Kidney (tissue), 14 donors: ENCODE data around the gene F10. TPM values are rescaled to one million over a fixed set of nuclear protein-coding genes. Genes with fewer than 3 reads are reported as not detected.

ENCODE experiments used
- DNase-seq, 5 donors: peaks; one replicate each; pipeline ENCODE4 v3.0.0-alpha.2; 2013 to 2020
- FAIRE-seq: peaks from 2 replicates; lab custom pipeline; 2012; peaks lifted over from hg19 to GRCh38; lab: Jason Lieb, UNC
- H3K27ac ChIP-seq, 2 donors: one replicate each; pipeline ENCODE4 v1.7.0; 2013; ENCODE audit warnings: low read depth in 2 of 2, low read length in 2 of 2, inconsistent platforms in 1 of 2
- H3K27me3 ChIP-seq: one replicate; pipeline ENCODE4 v1.7.1; 2013; ENCODE audit warnings: low read length, inconsistent platforms; ENCODE audit not compliant: control insufficient read depth, insufficient read depth
- H3K36me3 ChIP-seq, 3 donors: one replicate each; pipeline versions ENCODE4 v1.7.0 to v1.7.1; 2013; ENCODE audit warnings: low read length in 3 of 3, control low read depth in 1 of 3, inconsistent platforms in 1 of 3; ENCODE audit not compliant: insufficient read depth in 3 of 3, control insufficient read depth in 2 of 3
- H3K4me1 ChIP-seq, 3 donors: one replicate each; pipeline versions ENCODE4 v1.7.0 to v1.7.1; 2013; ENCODE audit warnings: low read length in 3 of 3, inconsistent platforms in 1 of 3, low read depth in 1 of 3; ENCODE audit not compliant: control insufficient read depth in 2 of 3, insufficient read depth in 2 of 3
- H3K4me3 ChIP-seq, 3 donors: one replicate each; pipeline versions ENCODE4 v1.7.0 to v1.8.1; 2013; ENCODE audit warnings: low read length in 3 of 3, control low read depth in 1 of 3, inconsistent platforms in 1 of 3
- H3K9ac ChIP-seq, 3 donors: one replicate each; pipeline versions ENCODE4 v1.7.0 to v1.7.1; 2013; ENCODE audit warnings: low read length in 3 of 3, control low read depth in 1 of 3, inconsistent platforms in 1 of 3
- H3K9me3 ChIP-seq, 3 donors: one replicate each; pipeline versions ENCODE4 v1.7.0 to v1.7.1; 2013; ENCODE audit warnings: low read length in 3 of 3, control low read depth in 1 of 3, inconsistent platforms in 1 of 3; ENCODE audit not compliant: control insufficient read depth in 2 of 3, insufficient read depth in 1 of 3
- intact Hi-C: fragments of 100-400 bp; cut with DNase I; formaldehyde crosslinking; loops from one replicate; pipeline ENCODE4 v1.11.1; 2022
- polyA plus RNA-seq: library from polyadenylated mRNA; stranded (reverse); fragments of 350-450 nt; fragmentation: Illumina TruSeq; extraction: RNeasy Lipid Tissue Mini Kit (QIAGEN cat#74804); gene quantifications from one replicate; pipeline ENCODE4 v1.2.3, GENCODE V29; 2014; ENCODE audit warnings: low read depth, low replicate concordance; ENCODE audit not compliant: insufficient read depth
- total RNA-seq: library from RNA; stranded (reverse); fragmentation: NEBNext Ultra II Directional; extraction: Animal tissue kit (Norgen Biotek cat#: 25700); gene quantifications from one replicate; pipeline ENCODE4 v1.2.1, GENCODE V29; 2021
- TF ChIP-seq, protein P1 (sequence below): IDR thresholded peaks from 3 replicates; pipeline ENCODE4 v1.5.1; 2012; ENCODE audit warnings: mild to moderate bottlenecking, moderate library complexity, borderline replicate concordance; ENCODE audit not compliant: insufficient read depth; ENCODE audit errors: extremely low read depth
- donor health status: control.
- donor health status: control.
- donor health status: control.
- donor health status: control.
- donor health status: control.
- donor health status: DM: yes; HTN: yes; CAD: no.
- donor health status: Normal renal cell carcinoma (clear cell type).

F10 gene
- total and polyA plus RNA-seq, 2 donors from 2014 or later: 5.1 to 6.8 TPM

DNA sequence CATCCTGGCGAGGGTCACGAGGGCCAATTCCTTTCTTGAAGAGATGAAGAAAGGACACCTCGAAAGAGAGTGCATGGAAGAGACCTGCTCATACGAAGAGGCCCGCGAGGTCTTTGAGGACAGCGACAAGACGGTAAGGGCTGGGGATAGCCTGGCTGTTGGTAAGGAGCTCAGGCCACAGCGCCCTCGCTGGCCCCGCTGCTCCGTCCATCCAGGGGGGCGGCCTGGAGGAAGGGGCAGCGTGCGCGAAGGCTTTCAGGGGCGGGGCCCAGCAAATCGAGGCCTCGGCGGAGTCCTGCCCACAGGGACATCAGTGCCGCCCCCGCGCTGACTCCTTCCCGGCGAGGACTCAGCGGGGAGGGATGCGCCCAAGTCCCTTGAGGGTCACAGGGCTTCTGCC is 6.9 kb downstream of the F10 start:
- Histone ChIP-seq H3K4me3 (peak overlapping the region in 1 of 3 donors; percentile 55), H3K36me3 (no peaks in the 10 kb centered on the region), H3K27me3 (no peaks in the 10 kb centered on the region), H3K9ac (no peak overlapping the region), H3K27ac (no peak overlapping the region), H3K4me1 (peaks cover 0 to 4% (median 0%) of the 10 kb centered on the region in 3 donors), H3K9me3 (no peaks in the 10 kb centered on the region)
- no peak for FAIRE-seq
- DNase-seq: peak in 1 of 5 donors; percentile 65
- intact Hi-C loops: no loop called here
- TF ChIP-seq, protein P1, sequence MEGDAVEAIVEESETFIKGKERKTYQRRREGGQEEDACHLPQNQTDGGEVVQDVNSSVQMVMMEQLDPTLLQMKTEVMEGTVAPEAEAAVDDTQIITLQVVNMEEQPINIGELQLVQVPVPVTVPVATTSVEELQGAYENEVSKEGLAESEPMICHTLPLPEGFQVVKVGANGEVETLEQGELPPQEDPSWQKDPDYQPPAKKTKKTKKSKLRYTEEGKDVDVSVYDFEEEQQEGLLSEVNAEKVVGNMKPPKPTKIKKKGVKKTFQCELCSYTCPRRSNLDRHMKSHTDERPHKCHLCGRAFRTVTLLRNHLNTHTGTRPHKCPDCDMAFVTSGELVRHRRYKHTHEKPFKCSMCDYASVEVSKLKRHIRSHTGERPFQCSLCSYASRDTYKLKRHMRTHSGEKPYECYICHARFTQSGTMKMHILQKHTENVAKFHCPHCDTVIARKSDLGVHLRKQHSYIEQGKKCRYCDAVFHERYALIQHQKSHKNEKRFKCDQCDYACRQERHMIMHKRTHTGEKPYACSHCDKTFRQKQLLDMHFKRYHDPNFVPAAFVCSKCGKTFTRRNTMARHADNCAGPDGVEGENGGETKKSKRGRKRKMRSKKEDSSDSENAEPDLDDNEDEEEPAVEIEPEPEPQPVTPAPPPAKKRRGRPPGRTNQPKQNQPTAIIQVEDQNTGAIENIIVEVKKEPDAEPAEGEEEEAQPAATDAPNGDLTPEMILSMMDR: no peak

DNA sequence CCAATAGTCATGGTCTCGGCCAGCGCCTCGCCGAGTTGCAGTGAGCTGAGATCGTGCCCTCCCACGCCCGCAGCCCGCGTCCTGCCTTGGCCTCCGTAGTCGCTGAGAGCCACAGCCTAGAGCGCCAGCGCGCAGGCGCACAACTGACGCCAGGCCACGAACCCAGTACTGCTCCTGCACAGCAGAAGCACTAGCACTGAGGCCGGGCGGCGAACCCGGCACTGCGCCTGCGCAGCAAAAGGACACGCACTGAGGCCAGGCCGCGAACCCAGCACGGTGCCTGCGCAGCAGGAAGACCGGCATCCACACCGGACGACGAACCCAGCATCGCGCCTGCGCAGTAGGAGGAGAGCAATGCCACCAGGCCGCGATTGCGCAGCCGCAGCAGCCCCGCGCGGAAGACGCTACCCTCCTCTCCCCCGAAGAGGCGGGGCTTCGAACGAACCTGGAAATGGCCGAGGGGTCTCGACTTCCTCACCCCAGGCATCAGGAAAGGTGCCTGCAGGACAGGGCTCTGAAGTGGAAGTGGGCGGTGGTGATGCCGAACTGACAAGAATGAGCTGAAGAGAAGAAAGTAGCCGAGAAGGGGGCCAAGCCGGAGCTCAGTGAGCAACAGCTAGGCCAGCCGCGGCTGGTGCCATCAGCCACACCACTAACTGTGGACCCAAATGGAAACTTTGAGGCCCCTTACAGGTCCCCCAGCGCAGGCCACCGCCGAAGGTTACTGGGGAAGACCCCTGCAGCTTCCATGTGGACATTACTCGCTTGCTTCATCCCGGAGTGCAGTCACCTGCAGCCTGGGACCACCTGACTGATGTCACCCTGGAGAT is 7.5 kb downstream of the F10 start:
- FAIRE-seq (no peak), DNase-seq (peak; percentile 59 to 81 (median 65))
- no peaks in the 10 kb centered on the region for H3K27me3 ChIP-seq
- intact Hi-C loops: no loop called here
- peak overlapping the region in 2 of 3 donors; percentile 7 to 55 for H3K4me3 ChIP-seq
- H3K9me3 ChIP-seq: no peaks in the 10 kb centered on the region
- H3K9ac ChIP-seq: no peak overlapping the region
- no peaks in the 10 kb centered on the region for H3K36me3 ChIP-seq
- H3K27ac ChIP-seq: no peak overlapping the region
- TF ChIP-seq, protein P1: no peak
- H3K4me1 ChIP-seq: peaks cover 0 to 4% (median 0%) of the 10 kb centered on the region in 3 donors

DNA sequence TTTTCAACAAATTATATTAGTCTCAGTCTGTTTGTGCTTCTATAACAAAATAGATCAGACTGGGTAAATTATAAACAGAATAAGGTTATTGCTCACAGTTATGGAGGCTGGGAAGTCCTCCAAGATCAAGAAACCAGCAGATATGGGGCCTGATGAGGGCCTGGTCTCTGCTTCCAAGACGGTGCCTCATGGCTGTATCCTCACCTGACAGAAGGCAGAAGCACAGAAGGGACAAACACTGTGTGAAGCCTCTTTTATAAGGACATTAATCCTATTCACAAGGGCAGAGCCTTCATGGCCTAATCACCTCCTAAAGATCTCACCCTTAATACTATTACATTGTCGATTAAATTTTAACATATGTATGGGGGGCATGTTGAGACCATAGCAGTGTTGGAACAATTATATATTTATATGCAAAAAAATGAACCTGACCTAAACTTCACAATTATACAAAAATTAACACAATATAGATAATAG is 12.7 kb downstream of the F10 start:
- no peak overlapping the region for H3K4me3 ChIP-seq
- no peak for FAIRE-seq

More for the DNA sequence above, 12.7 kb downstream of the F10 start:
- Histone ChIP-seq H3K9ac (no peak overlapping the region), H3K27me3 (no peaks in the 10 kb centered on the region), H3K4me1 (no peaks in the 10 kb centered on the region), H3K9me3 (no peaks in the 10 kb centered on the region), H3K36me3 (no peaks in the 10 kb centered on the region), H3K27ac (no peak overlapping the region)
- TF ChIP-seq, protein P1: no peak
- intact Hi-C loops: no loop called here
- DNase-seq: peak in 1 of 5 donors; percentile 10
